NCI-H524 (cell line): ENCODE measurements around the gene PCGF5.
"Not testable (repeated sequence)": the region's sequence is repeated elsewhere in the genome, so short reads cannot be mapped to it uniquely, and the experiment has no call there.

ENCODE experiments used
- DNase-seq, 2 experiments: peaks; one replicate each; lab custom pipeline; 2025; lab: John Stamatoyannopoulos, UW

The PCGF5 gene

GRCh38 chr10:91220194-91220953 lies at the start of gene PCGF5:
Gene PCGF5 (plus strand): TSS chr10:91220663. CDS start chr10:91222872, 2,209 bp downstream.
- DNase-seq: peak; percentile 22 to 54

GRCh38 chr10:91171485-91171884 lies 49.0 kb upstream of the PCGF5 start:
- no peak for DNase-seq

GRCh38 chr10:91172348-91172747 lies 48.1 kb upstream of the PCGF5 start:
- no peak for DNase-seq

GRCh38 chr10:91185239-91185875 lies 35.1 kb upstream of the PCGF5 start:
- no peak for DNase-seq

GRCh38 chr10:91187156-91187555 lies 33.3 kb upstream of the PCGF5 start:
- no peak for DNase-seq

GRCh38 chr10:91188010-91188409 lies 32.5 kb upstream of the PCGF5 start:
- not testable (repeated sequence) for DNase-seq

- DNase-seq: no peak
Measured at GRCh38 chr10:91188889-91189288, 31.6 kb upstream of the PCGF5 start.

GRCh38 chr10:91190388-91190870 lies 30.0 kb upstream of the PCGF5 start:
- no peak for DNase-seq

- no peak for DNase-seq
Measured at GRCh38 chr10:91190876-91191583, 29.4 kb upstream of the PCGF5 start.

- no peak for DNase-seq
Measured at GRCh38 chr10:91191584-91191919, 28.9 kb upstream of the PCGF5 start.

- DNase-seq: no peak
Measured at GRCh38 chr10:91194497-91195179, 25.8 kb upstream of the PCGF5 start.

GRCh38 chr10:91196268-91197048 lies 24.0 kb upstream of the PCGF5 start:
- no peak for DNase-seq

- no peak for DNase-seq
Measured at GRCh38 chr10:91197127-91197526, 23.3 kb upstream of the PCGF5 start.

GRCh38 chr10:91198781-91199180 lies 21.7 kb upstream of the PCGF5 start:
- DNase-seq: no peak

- no peak for DNase-seq
Measured at GRCh38 chr10:91200314-91201212, 19.9 kb upstream of the PCGF5 start.

- DNase-seq: no peak
Measured at GRCh38 chr10:91201213-91201996, 19.1 kb upstream of the PCGF5 start.

- DNase-seq: no peak
Measured at GRCh38 chr10:91206427-91206826, 14.0 kb upstream of the PCGF5 start.

- no peak for DNase-seq
Measured at GRCh38 chr10:91206837-91207474, 13.5 kb upstream of the PCGF5 start.

- no peak for DNase-seq
Measured at GRCh38 chr10:91208642-91209041, 11.8 kb upstream of the PCGF5 start.
